Skeletal muscle satellite cell (primary cell): ENCODE data around the gene STYK1.
"Not testable (repeated sequence)": the region's sequence is repeated elsewhere in the genome, so short reads cannot be mapped to it uniquely, and the experiment has no call there.

Source experiments
- H3K27me3 ChIP-seq: 2 replicates; pipeline ENCODE4 v1.7.0; 2013; ENCODE audit warnings: low read length; ENCODE audit not compliant: control insufficient read depth, insufficient read depth
- H3K36me3 ChIP-seq: 2 replicates; pipeline ENCODE4 v1.7.0; 2013; ENCODE audit warnings: mild to moderate bottlenecking, control low read depth, low read length; ENCODE audit not compliant: insufficient read depth
- H3K4me1 ChIP-seq: 2 replicates; pipeline ENCODE4 v1.7.0; 2013; ENCODE audit warnings: low read length; ENCODE audit not compliant: control insufficient read depth, insufficient read depth
- H3K4me2 ChIP-seq: 2 replicates; pipeline ENCODE4 v1.7.0; 2013; ENCODE audit warnings: mild to moderate bottlenecking, low read length
- H3K4me3 ChIP-seq: 2 replicates; pipeline ENCODE4 v1.7.0; 2013; ENCODE audit warnings: low read length
- H3K9ac ChIP-seq: 2 replicates; pipeline ENCODE4 v1.7.0; 2013; ENCODE audit warnings: mild to moderate bottlenecking, low read depth, low read length, moderate library complexity
- H3K9me3 ChIP-seq: replicated peaks from 2 replicates; pipeline ENCODE4 v1.7.0; 2013; ENCODE audit warnings: mild to moderate bottlenecking, control low read depth, low read length

Gene STYK1

GRCh38 chr12:10688042-10688441 lies 14.2 kb upstream of the STYK1 start:
- H3K36me3 ChIP-seq, result no peaks in the 10 kb centered on the region
- no peak overlapping the region for H3K9ac ChIP-seq
- no peaks in the 10 kb centered on the region for H3K4me1 ChIP-seq
- no peak overlapping the region for H3K4me3 ChIP-seq
- H3K9me3 ChIP-seq, result no peaks in the 10 kb centered on the region
- H3K4me2 ChIP-seq, result no peak overlapping the region
- H3K27me3 ChIP-seq, result no peaks in the 10 kb centered on the region

DNA sequence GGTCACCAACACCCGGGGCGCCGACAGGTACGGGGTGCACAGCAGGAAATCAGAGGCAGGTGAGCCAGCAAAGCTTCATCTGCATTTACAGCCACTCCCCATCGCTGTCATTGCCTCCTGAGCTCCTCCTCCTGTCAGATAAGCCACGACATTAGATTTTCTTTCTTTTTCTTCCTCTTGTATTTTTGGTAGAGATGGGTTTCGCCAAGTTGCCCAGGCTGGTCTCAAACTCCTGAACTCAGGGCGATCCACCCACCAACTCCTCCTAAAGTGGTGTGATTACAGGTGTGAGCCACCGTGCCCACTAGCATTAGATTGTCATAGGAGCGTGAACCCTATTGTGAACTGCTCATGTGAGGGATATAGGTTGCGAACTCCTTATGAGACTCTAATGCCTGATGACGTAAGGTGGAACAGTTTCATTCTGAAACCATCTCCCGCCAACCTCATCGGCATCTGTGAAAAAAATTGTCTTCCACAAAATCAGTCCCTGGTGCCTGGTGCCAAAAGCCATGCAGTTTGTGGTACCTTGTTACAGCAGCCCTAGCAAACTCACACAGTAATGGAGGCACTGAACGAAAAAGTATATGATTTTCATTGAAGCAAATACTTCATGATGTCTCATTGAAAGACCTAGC lies 1.5 kb downstream of the STYK1 start:
- no peak overlapping the region for H3K9ac ChIP-seq
- H3K27me3 ChIP-seq, result no peaks in the 10 kb centered on the region
- peaks cover 3% of the 10 kb centered on the region for H3K4me1 ChIP-seq

GRCh38 chr12:10669533-10669932 lies 4.3 kb downstream of the STYK1 start:
- Histone ChIP-seq H3K4me3 (no peak overlapping the region), H3K27me3 (no peaks in the 10 kb centered on the region), H3K4me1 (peaks cover 3% of the 10 kb centered on the region), H3K9me3 (no peaks in the 10 kb centered on the region), H3K9ac (no peak overlapping the region), H3K4me2 (no peak overlapping the region), H3K36me3 (no peaks in the 10 kb centered on the region)

More for the DNA sequence above, 1.5 kb downstream of the STYK1 start:
- no peaks in the 10 kb centered on the region for H3K36me3 ChIP-seq
- H3K4me2 ChIP-seq, result no peak overlapping the region
- H3K9me3 ChIP-seq, result no peaks in the 10 kb centered on the region
- H3K4me3 ChIP-seq, result no peak overlapping the region

- H3K4me3 ChIP-seq, result no peak overlapping the region
- no peak overlapping the region for H3K9ac ChIP-seq
Measured at GRCh38 chr12:10668526-10668925, 5.3 kb downstream of the STYK1 start.

DNA sequence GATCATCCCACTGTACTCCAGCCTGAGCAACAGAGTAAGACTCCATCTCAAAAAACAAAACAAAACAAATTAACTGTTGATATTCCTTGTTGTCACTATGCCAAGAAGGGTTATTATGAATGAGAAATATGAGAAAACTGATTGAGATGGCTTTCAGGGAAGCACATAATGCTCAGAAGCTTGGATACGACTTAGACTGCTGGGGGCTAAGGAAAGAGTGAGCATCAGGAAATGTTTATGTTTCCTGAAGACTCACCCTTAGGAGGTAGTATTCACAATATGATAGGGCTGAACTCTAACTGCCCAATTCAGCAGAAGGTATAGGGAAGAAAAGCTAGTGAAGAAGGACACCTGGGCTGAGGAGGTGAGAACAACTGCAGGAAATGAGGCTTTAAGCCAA lies 6.3 kb downstream of the STYK1 start:
- Histone ChIP-seq H3K4me3 (no peak overlapping the region), H3K27me3 (no peaks in the 10 kb centered on the region)

More at GRCh38 chr12:10668526-10668925, 5.3 kb downstream of the STYK1 start:
- Histone ChIP-seq H3K27me3 (no peaks in the 10 kb centered on the region), H3K36me3 (no peaks in the 10 kb centered on the region), H3K4me1 (peaks cover 2% of the 10 kb centered on the region), H3K9me3 (no peaks in the 10 kb centered on the region), H3K4me2 (no peak overlapping the region)

DNA sequence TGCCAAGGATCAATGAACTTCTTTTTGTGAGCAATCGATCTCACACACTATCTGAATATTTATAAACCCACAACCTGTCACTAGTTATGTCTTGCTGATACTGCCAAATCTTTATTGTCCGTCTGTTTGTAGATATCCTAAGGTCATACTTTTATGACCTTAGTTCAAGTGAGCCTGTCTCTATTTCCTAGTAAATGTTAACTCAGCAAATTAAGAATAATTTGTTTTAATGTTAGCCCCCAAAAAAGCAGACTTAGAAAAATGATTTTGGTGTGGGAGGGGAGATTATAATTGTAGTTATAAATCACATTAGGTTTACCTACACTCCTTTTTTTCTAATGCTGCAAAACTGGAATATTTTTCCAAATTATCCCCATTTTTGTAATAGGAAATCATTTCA lies 9.4 kb downstream of the STYK1 start:
- Histone ChIP-seq H3K4me1 (no peaks in the 10 kb centered on the region), H3K27me3 (no peaks in the 10 kb centered on the region), H3K9ac (no peak overlapping the region), H3K36me3 (no peaks in the 10 kb centered on the region), H3K9me3 (no peaks in the 10 kb centered on the region), H3K4me3 (no peak overlapping the region), H3K4me2 (no peak overlapping the region)

More for the DNA sequence above, 6.3 kb downstream of the STYK1 start:
- H3K9me3 ChIP-seq, result no peaks in the 10 kb centered on the region
- no peaks in the 10 kb centered on the region for H3K4me1 ChIP-seq
- H3K9ac ChIP-seq, result no peak overlapping the region
- H3K36me3 ChIP-seq, result no peaks in the 10 kb centered on the region
- no peak overlapping the region for H3K4me2 ChIP-seq

- no peak overlapping the region for H3K9ac ChIP-seq
- H3K4me2 ChIP-seq, result no peak overlapping the region
- no peak overlapping the region for H3K4me3 ChIP-seq
- H3K36me3 ChIP-seq, result no peaks in the 10 kb centered on the region
- no peaks in the 10 kb centered on the region for H3K4me1 ChIP-seq
- H3K9me3 ChIP-seq, result no peaks in the 10 kb centered on the region
- H3K27me3 ChIP-seq, result no peaks in the 10 kb centered on the region
Measured at GRCh38 chr12:10663869-10664268, 10.0 kb downstream of the STYK1 start.

DNA sequence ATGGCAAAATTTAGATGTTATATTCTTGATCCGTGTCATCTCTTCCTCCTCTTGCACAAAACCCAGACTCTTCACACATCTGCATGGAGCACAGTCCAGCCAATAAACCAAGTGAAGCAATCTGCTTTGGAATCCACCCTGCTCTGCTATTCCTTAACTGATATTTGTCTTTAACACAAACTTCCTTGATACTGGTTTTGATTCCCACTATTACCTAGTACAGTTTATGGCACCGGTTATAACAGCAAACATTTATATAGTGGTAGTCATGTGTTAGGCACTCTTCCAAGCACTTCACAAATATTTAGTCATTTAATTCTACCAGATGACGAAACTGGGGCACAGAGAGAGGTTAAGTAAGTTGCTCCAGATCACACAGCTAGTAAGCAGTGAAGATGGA lies 12.5 kb downstream of the STYK1 start:
- Histone ChIP-seq H3K9ac (no peak overlapping the region), H3K4me3 (no peak overlapping the region), H3K4me1 (no peaks in the 10 kb centered on the region), H3K27me3 (no peaks in the 10 kb centered on the region), H3K9me3 (no peaks in the 10 kb centered on the region), H3K36me3 (no peaks in the 10 kb centered on the region), H3K4me2 (no peak overlapping the region)

DNA sequence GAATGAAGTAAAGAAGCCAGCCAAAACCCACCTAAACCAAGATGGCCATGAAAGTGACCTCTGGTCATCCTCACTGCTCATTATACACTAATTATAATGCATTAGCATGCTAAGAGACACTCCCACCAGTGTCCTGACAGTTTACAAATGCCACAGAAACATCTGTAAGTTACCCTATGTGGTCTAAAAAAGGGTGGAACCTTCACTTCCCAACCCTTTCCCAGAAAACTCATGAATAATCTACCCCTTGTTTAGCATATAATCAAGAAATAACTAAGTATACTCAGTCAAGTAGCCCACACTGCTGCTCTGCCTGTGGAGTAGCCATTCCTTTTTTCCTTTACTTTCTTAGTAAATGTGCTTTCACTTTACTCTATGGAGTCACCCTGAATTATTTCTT lies 19.8 kb downstream of the STYK1 start:
- H3K9me3 ChIP-seq, result no peaks in the 10 kb centered on the region

GRCh38 chr12:10652192-10652591 lies 21.7 kb downstream of the STYK1 start:
- no peaks in the 10 kb centered on the region for H3K36me3 ChIP-seq
- no peak overlapping the region for H3K4me2 ChIP-seq
- no peaks in the 10 kb centered on the region for H3K27me3 ChIP-seq
- H3K4me3 ChIP-seq, result no peak overlapping the region
- no peak overlapping the region for H3K9ac ChIP-seq
- no peaks in the 10 kb centered on the region for H3K4me1 ChIP-seq
- peaks cover 2% of the 10 kb centered on the region for H3K9me3 ChIP-seq

More for the DNA sequence above, 19.8 kb downstream of the STYK1 start:
- no peak overlapping the region for H3K4me3 ChIP-seq
- H3K36me3 ChIP-seq, result no peaks in the 10 kb centered on the region
- no peaks in the 10 kb centered on the region for H3K27me3 ChIP-seq
- no peak overlapping the region for H3K9ac ChIP-seq
- no peaks in the 10 kb centered on the region for H3K4me1 ChIP-seq
- H3K4me2 ChIP-seq, result no peak overlapping the region

DNA sequence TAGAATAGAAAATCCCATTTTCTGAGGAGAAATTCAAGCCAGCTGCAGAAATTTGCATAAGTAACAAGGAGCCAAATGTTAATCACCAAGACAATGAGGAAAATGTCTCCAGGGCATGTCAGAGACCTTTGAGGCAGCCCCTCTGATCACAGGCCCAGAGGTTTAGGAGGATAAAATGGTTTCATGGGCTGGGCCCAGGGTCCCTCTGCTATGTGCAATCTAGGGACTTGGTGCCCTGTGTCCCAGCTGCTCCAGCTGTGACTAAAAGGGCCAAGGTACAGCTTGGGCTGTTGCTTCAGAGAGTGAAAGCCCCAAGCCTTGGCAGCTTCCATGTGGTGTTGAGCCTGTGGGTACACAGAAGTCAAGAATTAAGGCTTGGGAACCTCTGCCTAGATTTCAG lies 27.3 kb downstream of the STYK1 start:
- not testable (repeated sequence) for H3K27me3 ChIP-seq, H3K4me3 ChIP-seq, H3K4me1 ChIP-seq, H3K4me2 ChIP-seq, H3K9me3 ChIP-seq, H3K9ac ChIP-seq, H3K36me3 ChIP-seq

GRCh38 chr12:10645910-10646309 lies 27.9 kb downstream of the STYK1 start:
- Histone ChIP-seq H3K9me3 (peaks cover 13% of the 10 kb centered on the region), H3K27me3 (no peaks in the 10 kb centered on the region)

More at GRCh38 chr12:10645910-10646309, 27.9 kb downstream of the STYK1 start:
- Histone ChIP-seq H3K4me2 (no peak overlapping the region), H3K36me3 (no peaks in the 10 kb centered on the region), H3K9ac (no peak overlapping the region), H3K4me1 (peaks cover 11% of the 10 kb centered on the region), H3K4me3 (no peak overlapping the region)
